SIG-M5 (cell line): ENCODE results near the gene CCL17.
"Not testable (repeated sequence)": the region's sequence is repeated elsewhere in the genome, so short reads cannot be mapped to it uniquely, and the experiment has no call there.

Experiments used
- DNase-seq: peaks from one replicate; lab custom pipeline; 2025; lab: John Stamatoyannopoulos, UW

Gene CCL17

GRCh38 chr16:57403965-57404817, at the start of gene CCL17:
Gene CCL17, plus strand, starts transcription at chr16:57404767. Its CDS starts 9,166 bp downstream, at chr16:57413933.
- DNase-seq: no peak

- DNase-seq: no peak
Observed at GRCh38 chr16:57355898-57356414, 48.6 kb upstream of the CCL17 start.

- no peak for DNase-seq
Observed at GRCh38 chr16:57356547-57356946, 48.0 kb upstream of the CCL17 start.

GRCh38 chr16:57357330-57358085, 47.1 kb upstream of the CCL17 start:
- DNase-seq: no peak

- no peak for DNase-seq
Observed at GRCh38 chr16:57358086-57358420, 46.5 kb upstream of the CCL17 start.

- no peak for DNase-seq
Observed at GRCh38 chr16:57358527-57359095, 46.0 kb upstream of the CCL17 start, which contains the start of gene CCL22. Gene CCL22, plus strand, starts transcription at chr16:57358783. Its CDS starts 34 bp downstream, at chr16:57358817.

GRCh38 chr16:57360321-57360935, 44.1 kb upstream of the CCL17 start:
- no peak for DNase-seq

- DNase-seq: no peak
Observed at GRCh38 chr16:57361404-57361803, 43.2 kb upstream of the CCL17 start.

- DNase-seq: no peak
Observed at GRCh38 chr16:57364143-57364542, 40.4 kb upstream of the CCL17 start.

- no peak for DNase-seq
Observed at GRCh38 chr16:57366544-57367040, 38.0 kb upstream of the CCL17 start.

GRCh38 chr16:57367116-57367752, 37.3 kb upstream of the CCL17 start:
- no peak for DNase-seq

GRCh38 chr16:57371494-57372371, 32.8 kb upstream of the CCL17 start:
- no peak for DNase-seq

GRCh38 chr16:57372372-57373116, 32.0 kb upstream of the CCL17 start, which contains the start of gene CX3CL1:
Gene CX3CL1, plus strand, starts transcription at chr16:57372490. Its CDS starts 79 bp downstream, at chr16:57372569.
- DNase-seq: no peak

GRCh38 chr16:57373117-57373947, 31.2 kb upstream of the CCL17 start:
- DNase-seq: no peak

GRCh38 chr16:57374067-57374534, 30.5 kb upstream of the CCL17 start:
- no peak for DNase-seq

- DNase-seq: not testable (repeated sequence)
Observed at GRCh38 chr16:57374925-57375465, 29.6 kb upstream of the CCL17 start.

GRCh38 chr16:57376313-57376818, 28.2 kb upstream of the CCL17 start:
- DNase-seq: no peak
